GM11168 (cell line): Measurements from ENCODE around the gene C17orf114.

Experiments used
- in situ Hi-C: fragments of 300-500 bp; cut with MboI; formaldehyde crosslinking; loops from one replicate; pipeline ENCODE4 v1.12.0; 2022; ENCODE audit warnings: low sequenced_read_pairs; ENCODE audit not compliant: unreplicated experiment

Gene C17orf114

GRCh38 chr17:4788807-4789700 is 13.1 kb downstream of the C17orf114 start, which contains the start of gene GLTPD2:
Gene GLTPD2, plus strand, starts transcription at chr17:4788964. Its CDS starts 48 bp downstream, at chr17:4789012.
- in situ Hi-C loops, result no loop called here

GRCh38 chr17:4788159-4788806 is 13.8 kb downstream of the C17orf114 start:
- in situ Hi-C loops, result no loop called here

GRCh38 chr17:4786516-4786915 is 15.6 kb downstream of the C17orf114 start:
- in situ Hi-C loops, result no loop called here

GRCh38 chr17:4786106-4786511 is 16.0 kb downstream of the C17orf114 start, which contains the start of gene VMO1:
Gene VMO1, minus strand, starts transcription at chr17:4786364. Its CDS starts 12 bp downstream, at chr17:4786352.
- in situ Hi-C loops, result no loop called here

GRCh38 chr17:4785311-4786105 is 16.6 kb downstream of the C17orf114 start:
- in situ Hi-C loops, result no loop called here

GRCh38 chr17:4782652-4783051 is 19.5 kb downstream of the C17orf114 start:
- in situ Hi-C loops, result no loop called here

- in situ Hi-C loops, result no loop called here
These were observed 21.7 kb downstream of the C17orf114 start for GRCh38 chr17:4780325-4780955.

- in situ Hi-C loops, result no loop called here
These were observed 24.0 kb downstream of the C17orf114 start for GRCh38 chr17:4777969-4778760.

- in situ Hi-C loops, result no loop called here
These were observed 29.9 kb downstream of the C17orf114 start for GRCh38 chr17:4772235-4772613.

- in situ Hi-C loops, result no loop called here
These were observed 30.5 kb downstream of the C17orf114 start, which contains the start of gene TM4SF5 for GRCh38 chr17:4771519-4772234. Gene TM4SF5, plus strand, starts transcription at chr17:4771886. Its CDS starts 37 bp downstream, at chr17:4771923.

- in situ Hi-C loops, result no loop called here
These were observed 32.5 kb downstream of the C17orf114 start for GRCh38 chr17:4769628-4770027.

GRCh38 chr17:4768298-4768697 is 33.8 kb downstream of the C17orf114 start:
- in situ Hi-C loops, result no loop called here

GRCh38 chr17:4766723-4767122 is 35.4 kb downstream of the C17orf114 start:
- in situ Hi-C loops, result no loop called here

- in situ Hi-C loops, result no loop called here
These were observed 35.9 kb downstream of the C17orf114 start for GRCh38 chr17:4766201-4766600.

- in situ Hi-C loops, result no loop called here
These were observed 37.5 kb downstream of the C17orf114 start for GRCh38 chr17:4764595-4764994.

- in situ Hi-C loops, result no loop called here
These were observed 42.3 kb downstream of the C17orf114 start for GRCh38 chr17:4759776-4760236.

- in situ Hi-C loops, result no loop called here
These were observed 48.7 kb downstream of the C17orf114 start for GRCh38 chr17:4753392-4753791.

GRCh38 chr17:4751932-4752331 is 50.2 kb downstream of the C17orf114 start:
- in situ Hi-C loops, result no loop called here
